Glutamatergic neuron (in vitro differentiated cells): ENCODE data around the gene GIN1. TPM values are rescaled to one million over a fixed set of nuclear protein-coding genes. Genes with fewer than 3 reads are reported as not detected.
"Not testable (repeated sequence)": the region's sequence is repeated elsewhere in the genome, so short reads cannot be mapped to it uniquely, and the experiment has no call there.

Experiments
- DNase-seq: peaks from one replicate; pipeline ENCODE4 v3.0.0; 2022
- H3K27ac Mint-ChIP-seq: one replicate; pipeline ENCODE4 v1.8.0; 2020; ENCODE audit warnings: mild to moderate bottlenecking, mixed read lengths, inconsistent platforms; ENCODE audit not compliant: unreplicated experiment
- H3K27me3 Mint-ChIP-seq: one replicate; pipeline ENCODE4 v1.8.0; 2020; ENCODE audit warnings: mild to moderate bottlenecking, moderate library complexity, mixed read lengths, inconsistent platforms; ENCODE audit not compliant: unreplicated experiment
- H3K36me3 Mint-ChIP-seq: one replicate; pipeline ENCODE4 v1.8.0; 2020; ENCODE audit warnings: mild to moderate bottlenecking, mixed read lengths, inconsistent platforms; ENCODE audit not compliant: unreplicated experiment
- H3K4me1 Mint-ChIP-seq: one replicate; pipeline ENCODE4 v1.8.0; 2020; ENCODE audit warnings: mild to moderate bottlenecking, low read depth, mixed read lengths, inconsistent platforms; ENCODE audit not compliant: unreplicated experiment
- H3K4me3 Mint-ChIP-seq: one replicate; pipeline ENCODE4 v1.8.0; 2020; ENCODE audit warnings: mild to moderate bottlenecking, mixed read lengths, inconsistent platforms; ENCODE audit not compliant: unreplicated experiment
- H3K9me3 Mint-ChIP-seq: one replicate; pipeline ENCODE4 v1.8.0; 2020; ENCODE audit warnings: mild to moderate bottlenecking, moderate library complexity, mixed read lengths, inconsistent platforms; ENCODE audit not compliant: unreplicated experiment
- total RNA-seq: library from RNA; stranded (reverse); fragmentation: NEBNext Ultra II Directional; extraction: Animal tissue kit (Norgen Biotek cat#: 25700); gene quantifications from one replicate; pipeline ENCODE4 v1.2.1, GENCODE V29; 2021; ENCODE audit not compliant: unreplicated experiment
- TF ChIP-seq, protein P1 (sequence below): fragments of 200-600 bp; sonication (generic); IDR thresholded peaks from one replicate; pipeline ENCODE4 v1.5.0; 2021; ENCODE audit not compliant: partially characterized antibody, unreplicated experiment

The GIN1 gene
- total RNA-seq, 1 donor from 2014 or later: 9.6 TPM

DNA sequence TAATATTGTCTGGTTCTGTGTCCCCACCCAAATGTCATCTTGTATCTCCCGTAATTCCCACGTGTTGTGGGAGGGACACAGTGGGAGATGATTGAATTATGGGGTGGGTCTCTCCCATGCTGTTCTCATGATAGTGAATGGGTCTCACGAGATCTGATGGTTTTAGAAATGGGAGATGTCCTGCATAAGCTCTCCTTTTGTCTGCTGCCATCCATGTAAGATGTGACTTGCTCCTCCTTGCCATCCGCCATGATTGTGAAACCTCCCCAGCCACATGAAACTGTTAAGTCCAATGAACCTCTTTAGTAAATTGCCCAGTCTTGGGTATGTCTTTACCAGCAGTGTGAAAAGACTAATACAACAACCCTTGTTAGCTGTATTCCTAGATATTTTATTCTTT lies 44.5 kb downstream of the GIN1 start:
- H3K9me3 Mint-ChIP-seq: peaks cover 18% of the 10 kb centered on the region
- H3K27me3 Mint-ChIP-seq: no peaks in the 10 kb centered on the region
- H3K27ac Mint-ChIP-seq: no peak overlapping the region
- no peak overlapping the region for H3K4me3 Mint-ChIP-seq
- no peak for DNase-seq
- H3K36me3 Mint-ChIP-seq: peaks cover 35% of the 10 kb centered on the region
- TF ChIP-seq, protein P1, sequence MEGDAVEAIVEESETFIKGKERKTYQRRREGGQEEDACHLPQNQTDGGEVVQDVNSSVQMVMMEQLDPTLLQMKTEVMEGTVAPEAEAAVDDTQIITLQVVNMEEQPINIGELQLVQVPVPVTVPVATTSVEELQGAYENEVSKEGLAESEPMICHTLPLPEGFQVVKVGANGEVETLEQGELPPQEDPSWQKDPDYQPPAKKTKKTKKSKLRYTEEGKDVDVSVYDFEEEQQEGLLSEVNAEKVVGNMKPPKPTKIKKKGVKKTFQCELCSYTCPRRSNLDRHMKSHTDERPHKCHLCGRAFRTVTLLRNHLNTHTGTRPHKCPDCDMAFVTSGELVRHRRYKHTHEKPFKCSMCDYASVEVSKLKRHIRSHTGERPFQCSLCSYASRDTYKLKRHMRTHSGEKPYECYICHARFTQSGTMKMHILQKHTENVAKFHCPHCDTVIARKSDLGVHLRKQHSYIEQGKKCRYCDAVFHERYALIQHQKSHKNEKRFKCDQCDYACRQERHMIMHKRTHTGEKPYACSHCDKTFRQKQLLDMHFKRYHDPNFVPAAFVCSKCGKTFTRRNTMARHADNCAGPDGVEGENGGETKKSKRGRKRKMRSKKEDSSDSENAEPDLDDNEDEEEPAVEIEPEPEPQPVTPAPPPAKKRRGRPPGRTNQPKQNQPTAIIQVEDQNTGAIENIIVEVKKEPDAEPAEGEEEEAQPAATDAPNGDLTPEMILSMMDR: no peak
- H3K4me1 Mint-ChIP-seq: no peaks in the 10 kb centered on the region

DNA sequence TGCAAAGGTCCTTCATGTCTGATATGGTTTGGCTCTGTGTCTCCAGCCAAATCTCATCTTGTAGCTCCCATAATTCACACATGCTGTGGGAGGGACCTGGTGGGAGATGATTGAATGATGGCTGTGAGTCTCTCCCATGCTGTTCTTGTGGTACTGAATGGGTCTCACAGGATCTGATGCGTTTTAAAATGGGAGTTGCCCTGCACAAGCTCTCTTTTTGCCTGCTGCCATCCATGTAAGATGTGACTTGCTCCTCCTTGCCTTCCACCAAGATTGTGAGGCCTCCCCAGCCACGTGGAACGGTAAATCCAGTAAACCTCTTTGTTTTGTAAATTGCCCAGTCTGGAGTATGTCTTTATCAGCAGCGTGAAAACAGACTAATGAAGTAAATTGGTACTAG lies 46.4 kb downstream of the GIN1 start:
- H3K27me3 Mint-ChIP-seq, H3K27ac Mint-ChIP-seq, H3K4me3 Mint-ChIP-seq, H3K4me1 Mint-ChIP-seq, DNase-seq: not testable (repeated sequence)
- Mint-ChIP-seq H3K36me3 (peaks cover 26% of the 10 kb centered on the region), H3K9me3 (peaks cover 11% of the 10 kb centered on the region)

DNA sequence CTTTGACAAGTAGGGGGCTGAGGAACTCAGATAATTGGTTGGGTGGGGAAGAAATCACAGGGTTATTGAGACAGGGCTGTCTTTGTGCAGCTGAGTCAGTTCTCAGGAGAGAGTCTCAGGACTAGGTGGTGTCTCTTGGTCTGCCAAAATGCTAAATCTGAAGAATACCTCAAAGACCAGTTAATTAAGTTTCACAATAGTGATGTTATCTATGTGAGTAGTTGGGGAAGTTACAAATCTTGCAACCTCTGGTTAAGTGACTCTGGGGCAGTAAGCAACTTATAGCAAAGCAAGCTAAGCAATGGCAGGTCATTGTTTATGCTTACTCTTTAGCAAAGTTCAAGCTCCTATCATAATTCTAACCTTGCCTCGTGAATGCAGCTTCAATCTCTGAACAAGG lies 53.6 kb downstream of the GIN1 start:
- Mint-ChIP-seq H3K4me3 (no peak overlapping the region), H3K27ac (no peak overlapping the region), H3K27me3 (no peaks in the 10 kb centered on the region), H3K9me3 (no peaks in the 10 kb centered on the region), H3K4me1 (peaks cover 4% of the 10 kb centered on the region), H3K36me3 (no peaks in the 10 kb centered on the region)
- TF ChIP-seq, protein P1: no peak
- DNase-seq: no peak

DNA sequence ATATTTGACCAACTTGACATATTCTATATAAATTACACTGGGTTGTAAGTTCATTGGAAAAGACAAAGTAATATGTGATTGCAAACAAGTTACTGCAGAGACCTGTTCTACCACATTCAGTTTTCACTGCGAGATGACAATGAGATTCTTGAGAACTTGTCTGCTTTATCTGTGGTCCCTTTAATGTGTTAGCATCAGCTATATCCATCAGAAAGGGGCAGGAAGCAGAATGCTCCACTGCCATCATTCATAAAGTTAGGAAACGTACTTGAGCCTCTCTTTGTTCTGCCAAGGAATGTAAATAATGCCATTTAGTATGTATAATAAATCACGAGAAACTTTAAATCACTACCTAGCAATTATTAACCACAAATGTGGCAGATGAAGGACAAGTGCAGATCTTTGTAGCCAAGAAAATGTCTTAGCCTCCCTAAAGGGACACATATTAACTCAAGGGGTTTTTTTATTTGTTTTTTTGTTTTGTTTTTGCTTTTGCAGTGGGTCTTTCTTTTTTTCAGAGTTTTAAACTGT lies 59.4 kb downstream of the GIN1 start:
- no peaks in the 10 kb centered on the region for H3K36me3 Mint-ChIP-seq
- no peaks in the 10 kb centered on the region for H3K27me3 Mint-ChIP-seq
- TF ChIP-seq, protein P1: no peak
- H3K27ac Mint-ChIP-seq: no peak overlapping the region
- no peak for DNase-seq
- H3K4me1 Mint-ChIP-seq: peaks cover 4% of the 10 kb centered on the region
- H3K9me3 Mint-ChIP-seq: no peaks in the 10 kb centered on the region
- no peak overlapping the region for H3K4me3 Mint-ChIP-seq

DNA sequence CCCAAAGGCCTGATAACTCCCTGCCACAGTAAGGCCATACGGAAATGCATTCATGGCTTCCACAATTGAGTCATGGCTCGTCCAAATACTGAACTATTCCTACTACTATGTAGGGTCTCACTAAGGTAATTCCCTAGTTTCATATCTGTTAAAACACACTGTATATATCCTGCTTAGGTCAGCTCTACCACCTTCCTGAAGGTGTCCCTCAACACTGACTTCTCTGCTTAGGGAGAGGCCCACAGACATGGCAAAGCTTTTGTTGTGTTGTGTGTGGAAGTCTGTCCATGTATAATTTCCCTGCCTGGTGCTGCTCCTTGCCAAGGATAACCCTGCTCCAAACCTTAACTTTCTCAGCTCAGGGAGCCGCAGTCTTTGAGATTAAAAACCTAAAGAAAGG lies 60.4 kb downstream of the GIN1 start:
- no peak overlapping the region for H3K27ac Mint-ChIP-seq
- H3K36me3 Mint-ChIP-seq: no peaks in the 10 kb centered on the region
- H3K27me3 Mint-ChIP-seq: no peaks in the 10 kb centered on the region
- no peaks in the 10 kb centered on the region for H3K9me3 Mint-ChIP-seq
- DNase-seq: no peak
- TF ChIP-seq, protein P1: no peak
- peaks cover 4% of the 10 kb centered on the region for H3K4me1 Mint-ChIP-seq
- H3K4me3 Mint-ChIP-seq: no peak overlapping the region
